Measurements from ENCODE around the gene PRR23A. TPM values are rescaled to one million over a fixed set of nuclear protein-coding genes. Genes with fewer than 3 reads are reported as not detected.

Gene PRR23A
- total and polyA plus RNA-seq, 5 donors, result not detected

DNA sequence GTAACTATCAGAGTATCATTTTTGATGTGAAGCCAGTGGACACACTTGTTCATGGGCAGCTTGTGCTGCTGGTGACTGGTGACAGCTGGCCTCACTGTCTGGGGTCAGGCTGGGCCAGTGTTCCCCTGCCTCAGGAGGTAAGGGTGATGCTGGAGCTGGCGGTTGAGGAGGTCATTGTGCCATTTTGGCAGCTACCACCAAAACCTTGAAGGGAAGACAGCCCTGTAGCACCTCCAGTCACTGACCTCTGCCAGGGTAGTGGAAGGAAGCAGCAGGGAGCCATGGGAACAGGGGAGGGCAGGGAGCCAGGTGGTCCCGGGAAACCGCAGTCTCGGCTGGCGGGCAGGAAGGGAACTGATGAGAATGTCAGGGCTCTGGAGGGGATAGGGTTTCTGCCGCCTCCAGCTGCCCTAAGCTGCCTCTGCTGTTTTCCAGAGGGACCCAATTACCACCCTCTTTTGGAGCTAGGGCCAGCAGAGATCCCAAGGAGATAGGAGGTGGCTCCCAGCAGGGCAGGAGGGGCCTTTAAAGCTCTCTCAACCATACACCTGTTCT lies 34.2 kb downstream of the PRR23A start:
- no peak overlapping the region for H3K4me3 ChIP-seq (ENCODE audit: low read length)
- intact Hi-C loops (cut with DNase I), result no loop called here
- no peak for ATAC-seq
- H3K27me3 ChIP-seq (ENCODE audit: control insufficient read depth, insufficient read depth), result no peaks in the 10 kb centered on the region
- 56% methylated on average over 6 of the region's 6 CpGs for WGBS
- H3K4me1 ChIP-seq (ENCODE audit: control insufficient read depth, insufficient read depth, low read length), result no peaks in the 10 kb centered on the region
- no peak overlapping the region for H3K27ac ChIP-seq (ENCODE audit: low read length)
- no peak for DNase-seq
- H3K9me3 ChIP-seq (ENCODE audit: control insufficient read depth, low read length), result no peaks in the 10 kb centered on the region

DNA sequence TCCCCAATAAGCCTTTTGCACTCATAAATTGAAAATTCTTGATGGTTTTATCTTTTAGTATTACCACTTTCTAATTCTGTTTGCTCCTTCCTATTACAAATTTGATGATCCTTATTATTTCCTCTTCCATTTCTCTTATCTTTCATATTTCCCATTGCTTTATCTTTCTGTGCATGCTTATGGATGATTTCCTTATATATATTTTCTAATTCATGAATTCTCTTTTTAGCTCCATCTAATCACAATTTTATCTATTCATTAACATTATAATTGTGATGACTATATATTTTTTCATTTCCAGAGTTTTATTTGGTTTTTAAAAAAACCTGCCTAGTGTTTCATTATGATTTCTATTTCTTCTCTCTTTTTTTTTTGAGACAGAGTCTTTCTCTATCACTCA lies 41.1 kb downstream of the PRR23A start:
- intact Hi-C loops (cut with DNase I), result no loop called here
- Histone ChIP-seq H3K9me3 (ENCODE audit: control insufficient read depth, low read length) (no peaks in the 10 kb centered on the region), H3K4me3 (ENCODE audit: low read length) (no peak overlapping the region), H3K27me3 (ENCODE audit: control insufficient read depth, insufficient read depth) (no peaks in the 10 kb centered on the region), H3K4me1 (ENCODE audit: control insufficient read depth, insufficient read depth, low read length) (no peaks in the 10 kb centered on the region), H3K27ac (ENCODE audit: low read length) (no peak overlapping the region)
- DNase-seq (no peak), ATAC-seq (no peak)

DNA sequence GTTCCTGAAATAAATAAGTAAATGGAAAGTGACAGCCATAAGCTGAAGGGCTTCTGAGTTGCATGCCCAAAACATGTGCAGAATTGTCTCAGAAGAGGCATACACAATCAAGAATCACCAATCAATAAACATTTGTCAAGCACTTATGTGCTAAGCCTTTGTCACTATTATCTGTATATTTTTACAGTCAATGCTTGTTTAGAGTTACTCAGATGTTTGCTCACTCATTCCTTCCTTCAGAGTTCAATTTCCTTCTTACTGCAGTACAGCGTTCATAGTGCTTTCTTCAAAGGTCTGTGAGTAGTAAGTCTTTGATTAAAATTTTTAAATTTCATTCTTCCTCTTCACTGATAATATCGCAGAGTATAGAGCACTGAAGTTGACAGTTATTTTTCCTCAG lies 41.8 kb downstream of the PRR23A start:
- DNase-seq, result no peak
- Histone ChIP-seq H3K4me3 (ENCODE audit: low read length) (no peak overlapping the region), H3K27me3 (ENCODE audit: control insufficient read depth, insufficient read depth) (no peaks in the 10 kb centered on the region), H3K27ac (ENCODE audit: low read length) (no peak overlapping the region), H3K4me1 (ENCODE audit: control insufficient read depth, insufficient read depth, low read length) (no peaks in the 10 kb centered on the region), H3K9me3 (ENCODE audit: control insufficient read depth, low read length) (no peaks in the 10 kb centered on the region)
- no peak for ATAC-seq
- WGBS, result 92% methylated on average over 2 of the region's 2 CpGs
- intact Hi-C loops (cut with DNase I), result no loop called here

DNA sequence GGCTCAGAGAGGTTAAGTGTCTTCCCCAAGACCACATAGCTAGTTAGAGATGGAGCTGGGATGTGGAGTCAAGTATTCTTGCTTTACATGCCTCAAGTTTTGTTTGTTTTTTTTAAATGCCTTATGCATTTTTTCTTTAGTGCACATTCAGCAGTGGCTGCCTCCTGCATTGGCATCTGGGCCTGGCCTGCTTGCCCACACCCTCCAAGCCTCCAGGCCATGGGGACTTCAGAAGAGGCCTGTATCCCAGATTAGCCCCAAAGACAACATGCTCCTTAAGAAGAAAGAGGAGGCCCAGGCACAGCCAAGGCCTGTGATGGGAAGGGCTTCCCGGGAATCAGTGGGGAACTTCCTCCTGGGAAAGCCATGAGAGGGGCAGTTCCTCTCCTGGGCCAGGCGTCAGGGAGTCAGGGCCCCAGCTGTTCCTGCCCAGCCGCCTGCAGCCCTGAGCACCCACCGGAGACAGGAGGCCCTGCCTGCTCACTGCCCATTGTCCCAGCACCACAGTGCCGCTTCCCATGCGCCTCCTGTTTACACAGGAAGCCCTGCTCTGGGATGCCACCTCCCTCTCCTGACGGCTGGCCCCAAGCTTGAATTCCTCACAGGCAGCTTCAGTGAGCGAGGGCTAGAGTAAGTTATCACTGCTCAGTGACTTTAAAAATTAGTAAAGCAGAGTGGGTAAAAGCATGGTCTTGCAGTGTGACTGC lies 43.1 kb downstream of the PRR23A start:
- H3K4me3 ChIP-seq (ENCODE audit: low read length), result no peak overlapping the region
- 57% methylated on average over 8 of the region's 8 CpGs for WGBS
- intact Hi-C loops (cut with DNase I), result no loop called here
- no peaks in the 10 kb centered on the region for H3K27me3 ChIP-seq (ENCODE audit: control insufficient read depth, insufficient read depth)
- H3K27ac ChIP-seq (ENCODE audit: low read length), result no peak overlapping the region
- ATAC-seq (no peak), DNase-seq (no peak)
- H3K4me1 ChIP-seq (ENCODE audit: control insufficient read depth, insufficient read depth, low read length), result no peaks in the 10 kb centered on the region
- no peaks in the 10 kb centered on the region for H3K9me3 ChIP-seq (ENCODE audit: control insufficient read depth, low read length)

DNA sequence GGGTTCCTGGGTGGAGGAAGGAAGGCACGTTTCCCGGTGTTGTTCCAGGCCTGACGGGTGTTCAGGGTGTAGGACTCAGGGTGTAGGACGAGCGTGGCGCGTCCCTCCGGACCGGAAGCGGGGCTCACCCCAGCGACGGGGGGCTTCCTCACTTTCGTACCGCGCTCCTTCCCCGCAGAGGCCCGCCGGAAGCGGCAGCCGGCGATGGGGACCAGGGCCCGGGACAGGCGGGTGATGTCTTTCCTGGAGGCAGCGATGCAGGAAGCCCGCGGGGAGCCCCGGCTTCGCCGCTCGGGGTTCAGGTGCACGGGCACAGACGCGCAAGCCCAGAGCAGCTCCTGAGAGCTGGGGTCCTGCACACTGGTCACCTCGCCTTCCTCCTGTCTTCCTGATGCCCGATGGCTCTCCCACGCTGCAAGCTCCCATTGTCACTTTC lies 45.6 kb downstream of the PRR23A start:
- Histone ChIP-seq H3K4me1 (ENCODE audit: control insufficient read depth, insufficient read depth, low read length) (no peaks in the 10 kb centered on the region), H3K9me3 (ENCODE audit: control insufficient read depth, low read length) (no peaks in the 10 kb centered on the region), H3K4me3 (ENCODE audit: low read length) (no peak overlapping the region), H3K27ac (ENCODE audit: low read length) (no peak overlapping the region), H3K27me3 (ENCODE audit: control insufficient read depth, insufficient read depth) (peaks cover 4% of the 10 kb centered on the region)
- no peak for ATAC-seq
- peak in 1 of 3 donors; percentile 35 for DNase-seq
- 5% methylated on average over 36 of the region's 36 CpGs for WGBS
- intact Hi-C loops (cut with DNase I), result no loop called here

Other genes starting within 250 kb of the PRR23A start
- gene PIK3CB, start 171.3 kb downstream of the PRR23A start, total RNA-seq, result 10 to 100 TPM; 31.4 to 33.2 (median 32.5) TPM
- 12.6 TPM for gene PIK3CB, start 171.3 kb downstream of the PRR23A start, polyA plus RNA-seq
- not detected for gene FOXL2, start 59.1 kb downstream of the PRR23A start, total RNA-seq
- gene FOXL2, start 59.1 kb downstream of the PRR23A start, polyA plus RNA-seq, result not detected
- gene FOXL2NB, start 59.1 kb downstream of the PRR23A start, total RNA-seq, result not detected
- gene FOXL2NB, start 59.1 kb downstream of the PRR23A start, polyA plus RNA-seq, result not detected
- not detected for gene PRR23B, start 14.7 kb upstream of the PRR23A start, total RNA-seq
- not detected for gene PRR23B, start 14.7 kb upstream of the PRR23A start, polyA plus RNA-seq
- gene PRR23C, start 38.6 kb upstream of the PRR23A start, total RNA-seq, result not detected
- gene PRR23C, start 38.6 kb upstream of the PRR23A start, polyA plus RNA-seq, result not detected